LHCN-M2 (cell line): ENCODE results near the gene PTGS1. TPM values are rescaled to one million over a fixed set of nuclear protein-coding genes. Genes with fewer than 3 reads are reported as not detected.

Experiments
- DNase-seq: peaks from one replicate; pipeline ENCODE4 v3.0.0-alpha.2; 2012; ENCODE audit warnings: low read depth
- total RNA-seq: library from RNA; depleted of rRNA; stranded (reverse); fragments of >200 nt; gene quantifications from 2 replicates; pipeline ENCODE4 v1.2.3, GENCODE V29; 2014

PTGS1 gene
- total RNA-seq, 1 experiment from 2014 or later, result 1.7 TPM

DNA sequence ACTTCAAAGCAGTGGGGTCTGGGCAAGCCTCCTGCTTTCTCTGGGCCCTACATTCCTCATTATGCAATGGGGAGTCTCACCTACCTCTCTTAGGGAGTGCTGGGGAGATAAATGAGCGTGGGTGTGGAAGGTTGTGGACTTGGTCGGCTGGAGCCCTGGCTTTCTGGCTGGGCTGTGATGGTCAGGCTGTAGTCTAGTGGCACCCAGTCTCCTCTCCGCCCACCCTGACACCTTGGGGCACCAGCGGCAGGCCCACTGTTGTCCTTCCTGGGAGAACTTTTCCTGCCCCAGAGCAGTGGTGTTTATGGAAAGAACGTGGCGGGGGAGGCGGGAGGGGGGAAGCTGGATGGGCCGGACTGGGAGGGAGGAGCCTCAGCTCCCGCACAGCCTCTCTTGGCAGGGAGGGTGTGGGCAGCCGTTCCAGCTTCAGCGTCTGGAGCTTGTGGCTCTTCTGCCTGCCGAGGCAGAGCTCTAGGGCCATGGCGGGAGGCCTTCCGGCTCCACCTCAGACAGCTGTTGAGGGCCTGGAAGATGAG, 4.1 kb downstream of the PTGS1 start:
- no peak for DNase-seq

DNA sequence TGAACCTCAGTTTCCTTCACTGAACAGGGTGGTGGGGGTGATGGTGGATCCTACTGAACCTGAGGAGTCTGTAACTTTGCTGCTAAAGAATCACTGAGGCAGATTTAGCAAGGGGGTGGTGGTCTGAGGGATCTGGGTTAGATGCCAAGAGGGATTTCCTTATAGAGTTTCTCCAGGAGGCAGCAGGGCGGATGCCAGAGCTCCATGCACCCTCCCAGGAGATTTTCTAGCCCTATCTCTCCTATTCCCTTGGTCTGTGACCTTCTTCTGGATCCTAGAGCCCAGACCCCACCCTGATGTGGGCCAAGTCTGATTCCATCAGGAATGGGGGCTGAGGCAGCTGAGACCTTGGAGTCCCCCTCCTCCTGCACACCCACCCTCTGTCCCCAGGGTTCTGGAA, 6.0 kb downstream of the PTGS1 start:
- no peak for DNase-seq

DNA sequence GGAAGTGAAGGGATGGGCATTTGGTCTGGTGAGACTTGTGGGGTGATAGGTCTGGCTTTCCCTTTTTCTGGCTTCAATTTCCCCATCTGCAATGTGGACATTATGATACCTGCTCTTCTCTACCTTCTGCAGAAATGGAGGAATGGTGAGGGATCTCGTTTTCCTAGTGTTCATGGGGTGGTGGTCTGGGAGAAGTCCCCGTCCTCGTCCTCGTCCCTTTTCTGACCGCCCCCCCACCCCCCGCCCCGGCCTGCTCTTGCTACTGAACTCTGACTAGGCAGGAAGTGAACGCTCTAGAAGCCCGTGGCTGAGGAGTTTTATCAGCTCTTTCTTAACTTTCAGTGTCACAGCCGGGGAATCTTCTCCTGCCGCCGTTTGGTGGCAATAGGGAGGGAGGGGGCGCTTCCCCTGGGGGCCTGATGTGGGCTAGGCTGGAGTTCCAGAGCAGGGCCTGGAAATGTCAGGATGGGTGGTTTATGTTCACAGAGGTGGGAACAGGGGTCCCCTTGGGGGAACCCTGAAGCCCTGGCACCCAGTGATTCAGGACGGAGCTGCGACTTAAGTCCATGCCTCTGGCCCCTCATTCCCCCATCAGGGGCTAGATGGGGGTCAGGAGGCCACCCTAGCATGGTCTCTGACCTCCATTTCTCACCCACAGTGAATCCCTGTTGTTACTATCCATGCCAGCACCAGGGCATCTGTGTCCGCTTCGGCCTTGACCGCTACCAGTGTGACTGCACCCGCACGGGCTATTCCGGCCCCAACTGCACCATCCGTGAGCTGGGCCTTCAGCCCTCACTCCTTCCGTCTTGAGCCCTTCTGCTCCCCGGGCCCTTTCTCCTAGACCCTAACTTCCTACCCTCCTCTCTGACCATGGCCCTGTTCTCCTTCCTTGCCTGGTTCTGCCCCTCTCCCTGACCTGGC, 6.7 kb downstream of the PTGS1 start:
- DNase-seq, result no peak

DNA sequence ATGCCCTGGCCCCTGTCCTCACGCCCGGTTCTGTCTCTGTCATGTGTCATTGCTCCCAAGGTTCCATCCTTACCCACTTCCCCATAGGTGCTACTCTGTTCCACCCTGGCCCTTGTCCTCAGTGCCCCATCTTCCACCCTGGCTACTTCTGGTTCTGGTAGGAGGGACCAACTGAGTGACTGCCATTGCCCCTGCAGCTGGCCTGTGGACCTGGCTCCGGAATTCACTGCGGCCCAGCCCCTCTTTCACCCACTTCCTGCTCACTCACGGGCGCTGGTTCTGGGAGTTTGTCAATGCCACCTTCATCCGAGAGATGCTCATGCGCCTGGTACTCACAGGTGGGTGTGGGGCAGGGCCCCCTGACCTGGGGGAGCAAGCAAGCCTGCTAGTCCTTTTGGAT, 7.4 kb downstream of the PTGS1 start:
- no peak for DNase-seq

DNA sequence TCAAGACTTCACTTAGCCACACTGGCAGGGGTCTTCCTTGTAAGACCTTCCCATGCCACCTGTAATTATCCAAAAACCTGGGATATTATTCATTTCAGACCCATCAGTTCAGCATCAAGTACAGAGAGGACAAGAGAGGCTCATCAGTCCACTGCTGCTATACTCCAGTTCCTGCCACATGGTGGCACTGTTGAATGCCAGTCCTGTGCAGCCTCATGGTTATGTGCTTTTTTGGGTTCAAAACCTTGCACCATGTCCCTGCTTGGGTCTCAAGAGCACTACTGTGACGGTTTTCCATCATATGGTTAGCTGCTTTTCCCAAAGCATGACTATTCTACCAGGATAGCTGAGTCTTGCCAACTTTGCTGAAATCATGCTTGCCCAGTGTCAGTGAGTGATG, 8.5 kb downstream of the PTGS1 start:
- no peak for DNase-seq

DNA sequence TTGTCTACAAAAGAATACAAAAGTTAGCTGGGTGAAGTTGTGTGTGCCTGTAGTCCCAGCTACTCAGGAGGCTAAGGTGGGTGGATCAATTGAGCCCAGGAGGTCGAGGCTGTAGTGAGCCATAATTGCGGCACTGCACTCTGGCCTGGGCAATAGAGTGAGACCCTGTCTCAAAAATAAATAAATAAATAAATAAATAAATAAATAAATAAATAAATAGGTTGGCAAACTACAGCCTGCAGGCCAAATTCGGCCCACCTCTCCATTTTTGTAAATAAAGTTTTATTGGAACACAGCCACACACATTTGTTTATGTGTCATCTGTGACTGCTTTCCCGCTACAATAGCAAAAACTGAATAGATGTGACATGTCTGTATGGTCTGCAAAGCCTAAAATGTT, 9.5 kb downstream of the PTGS1 start:
- DNase-seq, result no peak

DNA sequence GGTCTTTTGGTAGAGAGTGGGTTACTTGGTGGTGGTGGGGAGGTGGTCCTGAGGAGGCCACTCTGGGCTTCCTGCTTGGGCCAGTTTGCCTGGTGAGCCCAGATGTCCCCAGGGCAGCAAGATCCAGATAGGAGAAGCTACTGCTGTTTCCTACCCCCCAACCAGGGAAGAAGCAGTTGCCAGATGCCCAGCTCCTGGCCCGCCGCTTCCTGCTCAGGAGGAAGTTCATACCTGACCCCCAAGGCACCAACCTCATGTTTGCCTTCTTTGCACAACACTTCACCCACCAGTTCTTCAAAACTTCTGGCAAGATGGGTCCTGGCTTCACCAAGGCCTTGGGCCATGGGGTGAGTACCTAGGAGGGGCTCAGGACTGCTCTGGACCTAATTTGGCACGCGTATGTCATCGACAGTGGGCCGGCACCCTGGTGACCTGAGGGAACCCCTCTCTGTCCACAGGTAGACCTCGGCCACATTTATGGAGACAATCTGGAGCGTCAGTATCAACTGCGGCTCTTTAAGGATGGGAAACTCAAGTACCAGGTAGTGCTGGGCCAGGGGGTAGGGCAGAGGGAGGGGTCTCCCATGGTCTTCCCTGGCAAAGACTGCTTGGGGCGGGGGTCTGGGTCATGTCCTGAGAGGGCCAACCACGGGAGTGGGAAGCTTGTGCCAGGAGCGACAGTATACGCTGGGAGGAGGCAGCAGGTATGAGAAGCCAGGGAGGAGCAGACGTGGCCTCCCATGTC, 10.6 kb downstream of the PTGS1 start:
- no peak for DNase-seq

DNA sequence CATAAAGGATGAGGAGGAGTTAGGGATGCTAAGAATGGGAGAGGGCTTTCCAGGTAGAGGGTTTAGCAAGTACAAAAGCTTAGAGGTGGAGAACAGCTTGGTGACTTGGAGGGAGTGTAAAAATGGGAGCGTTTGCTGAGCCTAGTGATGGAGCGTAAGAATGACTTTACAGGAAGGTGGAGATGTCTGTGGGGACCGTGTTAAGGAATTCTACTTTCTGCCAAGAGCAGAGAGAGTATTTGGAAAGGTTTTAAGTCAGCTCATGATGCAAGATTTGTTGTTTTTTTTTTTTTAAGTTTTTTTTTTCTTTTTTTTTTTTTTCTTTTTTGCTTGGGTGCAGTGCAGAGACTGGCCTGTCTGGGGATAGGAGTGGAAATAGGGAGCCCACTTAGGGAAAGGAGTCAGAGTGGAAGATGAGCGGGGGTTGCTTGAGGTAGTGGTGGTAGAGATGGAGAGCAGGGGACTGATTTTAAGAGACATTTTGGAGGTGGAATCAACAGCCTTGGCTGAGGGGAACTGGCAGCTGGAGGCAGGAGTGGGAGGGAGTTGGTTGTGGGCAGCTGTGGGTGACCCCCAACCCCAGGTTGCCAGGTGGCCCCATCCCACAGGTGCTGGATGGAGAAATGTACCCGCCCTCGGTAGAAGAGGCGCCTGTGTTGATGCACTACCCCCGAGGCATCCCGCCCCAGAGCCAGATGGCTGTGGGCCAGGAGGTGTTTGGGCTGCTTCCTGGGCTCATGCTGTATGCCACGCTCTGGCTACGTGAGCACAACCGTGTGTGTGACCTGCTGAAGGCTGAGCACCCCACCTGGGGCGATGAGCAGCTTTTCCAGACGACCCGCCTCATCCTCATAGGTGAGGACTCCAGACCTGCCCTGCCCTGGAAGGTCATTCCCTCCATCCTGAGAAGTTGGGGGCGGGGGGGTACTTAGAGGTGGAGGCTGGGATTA, 12.4 kb downstream of the PTGS1 start:
- no peak for DNase-seq

DNA sequence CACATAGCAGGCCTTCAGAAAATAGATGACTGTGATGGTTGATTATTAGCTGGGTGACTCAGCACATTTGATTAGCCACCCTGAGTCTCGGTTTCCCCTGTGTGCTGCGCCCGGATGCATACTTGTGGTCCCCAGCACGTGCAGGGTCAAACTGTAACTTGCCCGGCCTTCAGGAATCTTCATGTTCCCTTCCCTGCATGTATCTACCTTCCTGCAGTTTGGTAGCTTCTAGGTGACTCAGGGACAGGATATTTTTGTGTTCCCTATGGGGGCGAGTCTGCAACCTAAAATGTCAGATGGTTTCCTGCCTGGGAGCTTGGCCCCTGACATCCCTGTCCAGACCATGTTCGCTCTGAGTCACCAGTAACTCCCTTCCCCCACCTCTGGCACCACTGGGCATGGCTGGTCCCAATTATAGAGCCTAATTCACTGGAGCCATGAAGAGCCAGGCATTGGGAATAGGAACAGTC, 13.2 kb downstream of the PTGS1 start:
- peak; percentile 85 for DNase-seq

DNA sequence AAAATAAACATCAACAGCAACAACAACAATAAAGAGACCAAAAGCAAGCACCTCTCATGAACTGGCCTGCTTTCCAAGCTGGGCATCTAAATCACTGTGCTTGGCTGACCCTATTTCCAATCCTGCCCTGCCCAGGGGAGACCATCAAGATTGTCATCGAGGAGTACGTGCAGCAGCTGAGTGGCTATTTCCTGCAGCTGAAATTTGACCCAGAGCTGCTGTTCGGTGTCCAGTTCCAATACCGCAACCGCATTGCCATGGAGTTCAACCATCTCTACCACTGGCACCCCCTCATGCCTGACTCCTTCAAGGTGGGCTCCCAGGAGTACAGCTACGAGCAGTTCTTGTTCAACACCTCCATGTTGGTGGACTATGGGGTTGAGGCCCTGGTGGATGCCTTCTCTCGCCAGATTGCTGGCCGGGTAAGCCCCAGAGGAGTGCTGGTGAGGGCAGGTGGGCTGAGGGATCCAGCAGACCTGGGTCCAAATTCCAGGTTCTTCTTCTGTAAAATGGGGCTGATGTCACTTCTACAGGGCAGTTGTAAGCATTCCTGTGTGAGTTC, 15.6 kb downstream of the PTGS1 start:
- DNase-seq, result no peak

DNA sequence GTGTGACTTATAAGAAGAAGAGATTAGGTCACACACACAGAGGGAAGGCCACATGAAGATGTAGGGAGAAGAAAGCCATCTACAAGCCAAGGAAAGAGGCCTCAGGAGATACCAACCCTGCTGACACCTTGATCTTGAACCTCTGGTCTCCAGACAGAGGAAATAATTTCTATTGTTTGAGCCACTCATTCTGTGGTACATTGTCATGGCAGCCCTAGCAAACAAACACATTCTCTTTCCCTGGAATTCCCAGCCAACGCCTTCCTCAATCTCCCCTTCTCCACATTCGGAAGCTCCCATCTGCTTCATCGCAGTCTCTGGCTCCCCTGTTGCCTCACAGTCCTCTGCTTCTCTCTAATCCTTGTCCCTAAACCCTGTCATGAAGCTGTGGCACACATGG, 16.7 kb downstream of the PTGS1 start:
- DNase-seq, result no peak

DNA sequence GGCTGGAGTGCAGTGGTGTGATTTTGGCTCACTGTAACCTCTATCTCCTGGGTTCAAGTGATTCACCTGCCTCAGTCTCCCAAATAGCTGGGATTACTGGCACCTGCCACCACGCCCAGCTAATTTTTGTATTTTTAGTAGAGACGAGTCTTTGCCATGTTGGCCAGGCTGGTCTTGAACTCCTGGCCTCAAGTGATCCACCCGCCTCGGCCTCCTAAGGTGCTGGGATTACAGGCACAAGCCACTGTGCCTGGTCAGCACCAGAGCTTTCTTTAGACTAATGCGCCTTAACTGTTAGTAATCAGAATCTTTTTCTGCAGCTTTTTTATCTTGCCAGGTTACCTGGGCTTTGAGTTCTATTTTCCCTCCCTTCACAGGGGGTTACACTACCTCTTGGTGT, 18.4 kb downstream of the PTGS1 start:
- DNase-seq, result no peak

DNA sequence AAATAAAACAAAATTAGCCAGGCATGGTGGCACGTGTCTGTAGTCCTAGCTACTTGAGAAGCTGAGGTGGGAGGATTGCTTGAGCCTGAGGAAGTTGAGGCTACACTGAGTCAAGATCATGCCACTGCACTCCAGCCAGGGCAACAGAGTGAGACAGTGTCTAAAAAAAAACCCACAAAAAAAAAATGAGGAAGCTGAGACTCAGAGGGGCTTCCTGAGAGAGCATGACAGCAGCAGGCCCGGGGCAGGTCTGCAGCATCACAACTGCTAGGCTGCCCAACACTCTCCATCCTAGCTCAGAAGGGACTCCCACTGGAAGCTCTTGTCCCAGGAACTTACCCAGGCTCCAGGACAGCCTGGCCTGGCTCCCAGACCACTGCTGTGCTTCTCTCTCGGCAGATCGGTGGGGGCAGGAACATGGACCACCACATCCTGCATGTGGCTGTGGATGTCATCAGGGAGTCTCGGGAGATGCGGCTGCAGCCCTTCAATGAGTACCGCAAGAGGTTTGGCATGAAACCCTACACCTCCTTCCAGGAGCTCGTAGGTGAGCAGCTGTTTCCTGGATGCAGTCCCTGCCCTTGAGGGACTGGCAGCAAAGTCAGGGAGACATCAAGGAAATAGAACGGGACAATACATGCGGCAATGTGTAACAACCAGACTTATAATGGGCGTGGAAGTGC, 19.1 kb downstream of the PTGS1 start:
- DNase-seq, result peak; percentile 36

DNA sequence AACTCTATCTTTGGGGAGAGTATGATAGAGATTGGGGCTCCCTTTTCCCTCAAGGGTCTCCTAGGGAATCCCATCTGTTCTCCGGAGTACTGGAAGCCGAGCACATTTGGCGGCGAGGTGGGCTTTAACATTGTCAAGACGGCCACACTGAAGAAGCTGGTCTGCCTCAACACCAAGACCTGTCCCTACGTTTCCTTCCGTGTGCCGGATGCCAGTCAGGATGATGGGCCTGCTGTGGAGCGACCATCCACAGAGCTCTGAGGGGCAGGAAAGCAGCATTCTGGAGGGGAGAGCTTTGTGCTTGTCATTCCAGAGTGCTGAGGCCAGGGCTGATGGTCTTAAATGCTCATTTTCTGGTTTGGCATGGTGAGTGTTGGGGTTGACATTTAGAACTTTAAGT, 21.5 kb downstream of the PTGS1 start:
- no peak for DNase-seq

DNA sequence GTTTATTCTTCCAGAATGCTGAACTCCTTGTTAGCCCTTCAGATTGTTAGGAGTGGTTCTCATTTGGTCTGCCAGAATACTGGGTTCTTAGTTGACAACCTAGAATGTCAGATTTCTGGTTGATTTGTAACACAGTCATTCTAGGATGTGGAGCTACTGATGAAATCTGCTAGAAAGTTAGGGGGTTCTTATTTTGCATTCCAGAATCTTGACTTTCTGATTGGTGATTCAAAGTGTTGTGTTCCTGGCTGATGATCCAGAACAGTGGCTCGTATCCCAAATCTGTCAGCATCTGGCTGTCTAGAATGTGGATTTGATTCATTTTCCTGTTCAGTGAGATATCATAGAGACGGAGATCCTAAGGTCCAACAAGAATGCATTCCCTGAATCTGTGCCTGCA, 21.9 kb downstream of the PTGS1 start:
- DNase-seq, result no peak

DNA sequence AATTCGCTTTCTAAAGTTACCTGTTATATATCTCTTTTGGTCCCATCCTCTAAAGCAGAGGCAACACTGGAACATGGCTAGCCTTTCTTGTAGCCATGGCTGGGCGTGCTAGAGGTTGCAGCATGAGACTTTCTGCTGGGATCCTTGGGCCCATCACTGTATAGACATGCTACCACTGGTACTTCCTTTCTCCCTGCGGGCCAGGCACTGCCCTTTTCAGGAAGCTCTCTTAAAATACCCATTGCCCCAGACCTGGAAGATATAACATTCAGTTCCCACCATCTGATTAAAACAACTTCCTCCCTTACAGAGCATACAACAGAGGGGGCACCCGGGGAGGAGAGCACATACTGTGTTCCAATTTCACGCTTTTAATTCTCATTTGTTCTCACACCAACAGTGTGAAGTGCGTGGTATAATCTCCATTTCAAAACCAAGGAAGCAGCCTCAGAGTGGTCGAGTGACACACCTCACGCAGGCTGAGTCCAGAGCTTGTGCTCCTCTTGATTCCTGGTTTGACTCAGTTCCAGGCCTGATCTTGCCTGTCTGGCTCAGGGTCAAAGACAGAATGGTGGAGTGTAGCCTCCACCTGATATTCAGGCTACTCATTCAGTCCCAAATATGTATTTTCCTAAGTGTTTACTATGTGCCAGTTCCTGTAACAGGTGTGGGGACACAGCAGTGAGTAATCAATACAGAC, 22.6 kb downstream of the PTGS1 start:
- no peak for DNase-seq

DNA sequence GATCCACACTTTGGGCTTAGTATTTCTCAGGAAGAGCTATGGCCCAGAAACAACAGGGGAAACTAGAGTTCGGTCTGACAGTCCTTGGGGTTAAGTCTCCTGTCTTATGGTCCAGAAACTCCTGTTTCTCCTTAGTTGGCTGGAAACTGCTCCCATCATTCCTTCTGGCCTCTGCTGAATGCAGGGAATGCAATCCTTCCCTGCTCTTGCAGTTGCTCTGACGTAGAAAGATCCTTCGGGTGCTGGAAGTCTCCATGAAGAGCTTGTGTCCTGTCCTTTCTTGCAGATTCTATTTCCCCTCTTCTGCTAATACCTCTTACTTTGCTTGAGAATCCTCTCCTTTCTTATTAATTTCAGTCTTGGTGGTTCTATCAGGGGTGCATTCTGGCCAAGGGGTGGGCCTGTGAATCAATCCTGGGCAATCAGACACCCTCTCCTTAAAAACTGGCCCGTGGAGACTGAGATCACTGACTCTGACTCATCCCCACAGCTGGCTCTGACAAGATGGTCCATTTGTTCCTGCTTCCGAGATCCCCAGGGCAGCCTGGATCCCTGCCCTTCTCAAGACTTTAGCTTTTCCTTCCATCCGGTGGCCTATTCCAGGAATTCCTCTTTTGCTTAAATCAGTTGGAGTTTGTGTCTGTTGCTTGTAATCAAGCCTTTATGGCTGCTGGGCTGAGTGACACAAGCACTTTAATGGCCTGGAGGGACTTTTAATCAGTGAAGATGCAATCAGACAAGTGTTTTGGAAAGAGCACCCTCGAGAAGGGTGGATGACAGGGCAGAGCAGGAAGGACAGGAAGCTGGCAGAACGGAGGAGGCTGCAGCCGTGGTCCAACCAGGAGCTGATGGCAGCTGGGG, 23.7 kb downstream of the PTGS1 start:
- DNase-seq, result peak; percentile 82

DNA sequence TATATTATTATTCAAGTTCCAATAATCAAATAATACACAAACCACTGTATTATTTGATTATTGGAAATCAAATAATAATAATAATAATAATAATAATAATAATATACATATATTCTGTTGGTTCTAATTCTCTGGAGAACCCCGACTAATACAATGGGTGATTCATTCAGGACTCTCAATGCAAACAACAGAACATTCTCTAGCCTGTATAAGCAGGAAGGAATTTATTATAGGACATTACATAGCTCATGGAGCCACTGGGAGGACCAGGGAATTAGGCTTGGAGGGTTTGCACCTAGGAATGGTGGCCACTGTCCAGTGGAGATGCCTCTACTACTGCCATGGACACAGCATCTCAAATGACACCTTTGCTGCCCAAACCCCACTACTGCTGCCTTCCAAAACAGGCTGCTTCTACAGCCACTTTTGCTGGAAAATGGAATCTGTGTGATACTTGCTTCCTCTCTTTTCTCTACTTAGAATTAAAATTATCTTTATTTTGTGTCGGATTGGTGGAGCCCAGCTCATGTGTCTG, 25.9 kb downstream of the PTGS1 start:
- no peak for DNase-seq

DNA sequence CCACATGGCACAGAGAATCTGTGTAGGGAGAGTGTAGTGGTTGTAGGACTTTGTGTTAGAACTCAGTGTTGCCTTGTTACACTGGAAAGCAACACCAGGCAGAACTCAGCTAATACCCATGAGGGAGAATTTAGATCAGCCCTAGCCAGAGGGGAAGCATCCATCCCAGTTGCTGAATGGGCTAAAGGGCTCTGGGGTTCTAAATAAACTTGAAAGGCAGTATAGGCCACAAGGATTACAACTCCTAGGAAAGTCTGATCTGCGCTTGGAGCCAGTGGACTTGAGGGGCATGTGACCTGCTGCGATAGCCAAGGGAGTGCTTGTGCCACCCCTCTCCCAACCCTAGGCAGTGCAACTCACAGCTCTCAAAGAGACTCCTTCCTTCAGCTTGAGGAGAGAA, 26.9 kb downstream of the PTGS1 start:
- DNase-seq, result no peak
